OCI-LY1 (cell line): ENCODE data around the gene ASMTL.

ENCODE experiments used
- H2AFZ ChIP-seq: fragments of 200-600 bp; sonication (generic), shearing (Covaris generic); 2 replicates; pipeline ENCODE4 v1.6.0; 2014; ENCODE audit warnings: antibody characterized with exemption, mild to moderate bottlenecking, low read length
- H3F3A ChIP-seq: fragments of 200-600 bp; sonication (generic), shearing (Covaris generic); 2 replicates; pipeline ENCODE4 v1.6.0; 2014; ENCODE audit warnings: mild to moderate bottlenecking, antibody characterized with exemption, low read length, moderate library complexity; ENCODE audit not compliant: insufficient read depth
- H3K27ac ChIP-seq: fragments of 200-600 bp; sonication (generic); 2 replicates; pipeline ENCODE4 v1.5.1; 2014; ENCODE audit warnings: low read length, mixed run types, mild to moderate bottlenecking, low read depth; ENCODE audit not compliant: poor library complexity, severe bottlenecking
- H3K27me3 ChIP-seq: fragments of 200-600 bp; sonication (generic); 2 replicates; pipeline ENCODE4 v1.6.0; 2014; ENCODE audit warnings: antibody characterized with exemption, mild to moderate bottlenecking, low read length, moderate library complexity; ENCODE audit not compliant: insufficient read depth
- H3K36me3 ChIP-seq: fragments of 200-600 bp; sonication (generic); 2 replicates; pipeline ENCODE4 v1.6.1; 2014; ENCODE audit warnings: mild to moderate bottlenecking, antibody characterized with exemption, low read length, moderate library complexity, mixed read lengths; ENCODE audit not compliant: insufficient read depth
- H3K4me1 ChIP-seq: fragments of 200-600 bp; sonication (generic); 2 replicates; pipeline ENCODE4 v1.5.1; 2014; ENCODE audit warnings: mild to moderate bottlenecking, low read length, moderate library complexity; ENCODE audit not compliant: insufficient read depth, severe bottlenecking
- H3K4me2 ChIP-seq: fragments of 200-600 bp; sonication (generic), shearing (Covaris generic); 2 replicates; pipeline ENCODE4 v1.6.1; 2014; ENCODE audit warnings: low read length
- H3K4me3 ChIP-seq: fragments of 200-600 bp; sonication (generic); 2 replicates; pipeline ENCODE4 v1.5.1; 2014; ENCODE audit warnings: low read length, low read depth, mild to moderate bottlenecking, mixed read lengths; ENCODE audit not compliant: poor library complexity, severe bottlenecking
- H3K79me2 ChIP-seq: fragments of 200-600 bp; shearing (Covaris generic); 2 replicates; pipeline ENCODE4 v1.6.1; 2016; ENCODE audit warnings: mixed run types, low read length, mixed read lengths; ENCODE audit not compliant: insufficient read depth
- H3K9ac ChIP-seq: fragments of 200-600 bp; sonication (generic), shearing (Covaris generic); 2 replicates; pipeline ENCODE4 v1.6.1; 2014; ENCODE audit warnings: mild to moderate bottlenecking, low read length, mixed read lengths
- H3K9me2 ChIP-seq: fragments of 200-600 bp; sonication (generic), shearing (Covaris generic); 2 replicates; pipeline ENCODE4 v1.6.1; 2014; ENCODE audit warnings: low read depth, mild to moderate bottlenecking, low read length, mixed read lengths
- H3K9me3 ChIP-seq: fragments of 200-600 bp; shearing (Covaris generic); 2 replicates; pipeline ENCODE4 v1.6.1; 2014; ENCODE audit warnings: low read length, mixed read lengths
- H4K20me1 ChIP-seq: fragments of 200-600 bp; sonication (generic), shearing (Covaris generic); 2 replicates; pipeline ENCODE4 v1.6.0; 2016; ENCODE audit warnings: mild to moderate bottlenecking, low read length; ENCODE audit not compliant: insufficient read depth
- CTCF ChIP-seq: fragments of 200-600 bp; sonication (generic), shearing (Covaris generic); IDR thresholded peaks from 2 replicates; pipeline ENCODE4 v1.5.1; 2017; ENCODE audit warnings: mild to moderate bottlenecking, antibody characterized with exemption, low read length, moderate library complexity, mixed read lengths
- EZH2 ChIP-seq: fragments of 200-600 bp; sonication (generic), shearing (Covaris generic); IDR thresholded peaks from 2 replicates; pipeline ENCODE4 v1.8.0; 2017; ENCODE audit warnings: borderline replicate concordance, mixed run types, mild to moderate bottlenecking, antibody characterized with exemption, low read length, moderate library complexity, mixed read lengths

Gene ASMTL

GRCh38 chrX:1358793-1359476, 93.8 kb downstream of the ASMTL start:
- Histone ChIP-seq H3K9me2 (no peaks in the 10 kb centered on the region), H4K20me1 (no peaks in the 10 kb centered on the region), H3K9ac (no peak overlapping the region), H3K79me2 (no peaks in the 10 kb centered on the region), H3F3A (no peaks in the 10 kb centered on the region), H3K9me3 (no peaks in the 10 kb centered on the region), H3K4me2 (no peak overlapping the region), H3K27me3 (no peaks in the 10 kb centered on the region), H3K4me3 (no peak overlapping the region), H3K4me1 (no peaks in the 10 kb centered on the region), H3K27ac (no peak overlapping the region), H3K36me3 (no peaks in the 10 kb centered on the region), H2AFZ (no peak overlapping the region)
- TF ChIP-seq CTCF (no peak), EZH2 (no peak)

GRCh38 chrX:1357993-1358392, 94.7 kb downstream of the ASMTL start:
- Histone ChIP-seq H3K4me2 (no peak overlapping the region), H3K27ac (no peak overlapping the region), H3K4me3 (no peak overlapping the region), H3K4me1 (no peaks in the 10 kb centered on the region), H3K9me3 (no peaks in the 10 kb centered on the region), H2AFZ (no peak overlapping the region), H3K36me3 (no peaks in the 10 kb centered on the region), H3K79me2 (no peaks in the 10 kb centered on the region), H3K9ac (no peak overlapping the region), H3K27me3 (no peaks in the 10 kb centered on the region), H3K9me2 (no peaks in the 10 kb centered on the region), H4K20me1 (no peaks in the 10 kb centered on the region), H3F3A (no peaks in the 10 kb centered on the region)
- TF ChIP-seq EZH2 (no peak), CTCF (no peak)

- H3K27me3 ChIP-seq = no peaks in the 10 kb centered on the region
- H3K4me2 ChIP-seq = no peak overlapping the region
- H3K4me3 ChIP-seq = no peak overlapping the region
- no peaks in the 10 kb centered on the region for H3K4me1 ChIP-seq
- TF ChIP-seq EZH2 (no peak), CTCF (no peak)
- no peaks in the 10 kb centered on the region for H3K79me2 ChIP-seq
- H3F3A ChIP-seq = no peaks in the 10 kb centered on the region
- no peak overlapping the region for H3K9ac ChIP-seq
- H3K27ac ChIP-seq = no peak overlapping the region
- H3K36me3 ChIP-seq = no peaks in the 10 kb centered on the region
- H2AFZ ChIP-seq = no peak overlapping the region
- no peaks in the 10 kb centered on the region for H3K9me3 ChIP-seq
- H3K9me2 ChIP-seq = no peaks in the 10 kb centered on the region
- H4K20me1 ChIP-seq = no peaks in the 10 kb centered on the region
Observed at GRCh38 chrX:1355131-1356046, 97.3 kb downstream of the ASMTL start.
